HG02840 (cell line): ENCODE data around the gene ENTR1.
A peak's percentile ranks its signal among the peaks of the same experiment; 100 is the strongest.
"Not testable (repeated sequence)": the region's sequence is repeated elsewhere in the genome, so short reads cannot be mapped to it uniquely, and the experiment has no call there.

ENCODE experiments used
- ATAC-seq: cut with Tn5 transposase; IDR thresholded peaks from one replicate; pipeline ENCODE4 v1.9.1; 2021; ENCODE audit warnings: mild to moderate bottlenecking, moderate library complexity, moderate number of reproducible peaks; ENCODE audit not compliant: unreplicated experiment, low FRiP score

Gene ENTR1

DNA sequence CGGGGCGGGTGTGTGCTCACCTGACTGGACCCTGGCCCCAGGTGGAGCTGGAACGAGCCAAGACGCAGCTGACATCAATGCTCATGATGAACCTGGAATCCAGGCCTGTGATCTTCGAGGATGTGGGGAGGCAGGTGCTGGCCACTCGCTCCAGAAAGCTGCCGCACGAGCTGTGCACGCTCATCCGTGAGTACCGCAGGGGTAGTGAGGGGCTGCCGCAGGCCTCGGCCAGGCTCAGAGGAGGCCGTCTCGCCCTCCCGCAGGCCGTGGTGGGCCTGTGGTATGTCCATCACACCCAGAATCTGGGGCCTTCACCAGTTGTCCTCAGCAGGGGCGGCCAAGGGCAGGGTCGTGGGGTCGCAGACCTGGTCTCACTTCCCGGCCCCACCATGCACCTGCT, 11.4 kb upstream of the ENTR1 start:
- ATAC-seq, result no peak

DNA sequence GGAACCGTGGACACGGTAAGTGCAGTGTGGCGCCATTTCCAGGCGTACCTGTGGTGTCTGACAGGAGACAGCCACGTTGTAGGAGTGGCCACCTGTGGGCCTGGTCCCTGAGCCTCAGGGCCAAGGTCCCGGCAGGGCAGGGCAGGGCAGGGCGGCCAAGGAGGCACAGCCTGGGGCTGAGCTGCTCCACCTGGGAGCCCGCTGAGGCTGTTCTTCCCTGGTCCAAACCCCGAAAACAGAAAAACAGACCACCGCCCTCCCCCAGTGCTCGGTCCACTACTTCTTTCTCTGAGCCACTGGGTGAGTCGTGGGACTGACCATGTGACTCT, 8.6 kb upstream of the ENTR1 start:
- ATAC-seq, result no peak

DNA sequence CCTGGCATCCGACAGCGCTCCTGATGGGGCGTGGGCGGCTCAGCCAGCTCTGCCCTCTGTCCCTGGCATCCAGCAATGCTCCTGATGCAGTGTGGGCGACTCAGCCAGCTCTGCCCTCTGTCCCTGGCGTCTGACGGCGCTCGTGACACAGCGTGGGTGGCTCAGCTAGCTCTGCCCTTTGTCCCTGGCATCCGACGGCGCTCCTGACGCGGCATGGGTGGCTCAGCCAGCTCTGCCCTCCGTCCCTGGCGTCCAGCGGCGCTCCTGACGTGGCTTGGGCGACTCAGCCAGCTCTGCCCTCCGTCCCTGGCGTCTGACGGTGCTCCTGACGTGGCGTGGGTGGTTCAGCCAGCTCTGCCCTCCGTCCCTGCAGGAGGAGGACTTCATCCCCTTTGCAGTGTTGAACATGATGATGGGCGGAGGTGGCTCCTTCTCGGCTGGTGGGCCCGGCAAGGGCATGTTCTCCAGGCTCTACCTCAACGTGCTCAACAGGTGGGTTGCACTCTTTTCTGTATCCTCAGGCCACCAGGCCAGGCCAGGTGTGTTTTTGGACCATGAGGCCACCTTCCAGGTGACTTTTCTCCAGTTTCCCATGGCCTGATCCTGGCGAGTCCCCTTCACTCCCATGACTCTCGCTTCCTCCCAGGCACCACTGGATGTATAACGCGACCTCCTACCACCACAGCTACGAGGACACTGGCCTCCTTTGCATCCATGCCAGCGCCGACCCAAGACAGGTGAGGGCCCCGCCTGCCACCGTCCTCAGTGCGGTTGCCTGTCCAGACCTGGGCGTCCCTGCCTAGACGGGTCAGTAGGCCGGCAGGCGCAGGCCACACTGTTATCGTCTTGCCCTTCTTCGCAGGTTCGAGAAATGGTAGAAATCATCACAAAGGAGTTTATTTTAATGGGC, 8.0 kb upstream of the ENTR1 start:
- ATAC-seq, result no peak

DNA sequence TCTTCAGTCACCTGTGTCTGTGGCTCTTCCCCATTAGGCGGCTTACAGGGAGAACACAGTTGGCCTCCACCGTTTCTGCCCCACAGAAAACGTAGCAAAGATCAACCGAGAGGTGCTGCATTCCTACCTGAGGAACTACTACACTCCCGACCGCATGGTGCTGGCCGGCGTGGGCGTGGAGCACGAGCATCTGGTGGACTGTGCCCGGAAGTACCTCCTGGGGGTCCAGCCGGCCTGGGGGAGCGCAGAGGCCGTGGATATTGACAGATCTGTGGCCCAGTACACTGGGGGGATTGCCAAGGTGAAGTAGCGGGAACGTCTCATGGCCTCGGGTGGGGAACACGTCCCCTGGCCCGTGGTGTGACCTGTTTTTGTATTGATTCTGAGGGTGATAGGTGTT, 6.5 kb upstream of the ENTR1 start:
- no peak for ATAC-seq

DNA sequence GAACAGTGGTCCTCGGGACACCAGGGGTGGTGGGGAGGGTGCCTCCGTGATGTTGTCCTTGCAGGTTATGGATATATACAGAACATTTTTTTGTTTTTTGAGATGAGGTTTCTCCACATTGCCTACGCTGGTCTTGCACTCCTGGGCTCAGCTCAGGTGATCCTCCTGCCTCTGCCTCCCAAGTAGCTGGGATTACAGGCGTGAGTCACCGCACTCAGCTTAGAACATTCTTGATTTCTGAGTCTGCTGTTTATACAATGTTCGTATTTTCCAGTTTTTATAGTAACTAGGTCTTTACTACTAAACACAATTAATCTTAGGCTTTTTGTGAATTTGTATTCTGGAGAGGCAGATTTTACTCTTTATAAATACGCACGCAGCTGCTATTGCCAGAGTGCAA, 6.0 kb upstream of the ENTR1 start:
- no peak for ATAC-seq

DNA sequence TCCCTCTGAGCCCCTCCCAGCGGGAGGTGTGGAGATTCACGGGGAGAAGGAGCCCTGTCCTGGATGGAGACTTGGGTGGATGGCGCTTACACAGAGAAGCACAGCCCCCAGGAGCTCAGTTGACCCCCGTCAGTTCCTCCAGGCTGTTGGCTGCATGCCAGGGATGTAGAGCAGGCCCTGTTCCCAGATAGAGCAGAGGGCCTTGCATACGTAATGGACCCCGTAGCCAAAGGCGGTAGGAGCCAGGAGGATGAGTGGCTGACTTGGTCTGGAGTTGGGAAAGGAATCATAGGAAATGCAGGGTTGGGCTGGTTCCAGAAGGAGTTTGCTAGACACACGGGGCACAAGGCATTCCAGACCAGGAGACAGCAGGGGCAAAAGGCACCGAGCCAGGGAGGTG, 2.5 kb upstream of the ENTR1 start:
- ATAC-seq, result no peak

DNA sequence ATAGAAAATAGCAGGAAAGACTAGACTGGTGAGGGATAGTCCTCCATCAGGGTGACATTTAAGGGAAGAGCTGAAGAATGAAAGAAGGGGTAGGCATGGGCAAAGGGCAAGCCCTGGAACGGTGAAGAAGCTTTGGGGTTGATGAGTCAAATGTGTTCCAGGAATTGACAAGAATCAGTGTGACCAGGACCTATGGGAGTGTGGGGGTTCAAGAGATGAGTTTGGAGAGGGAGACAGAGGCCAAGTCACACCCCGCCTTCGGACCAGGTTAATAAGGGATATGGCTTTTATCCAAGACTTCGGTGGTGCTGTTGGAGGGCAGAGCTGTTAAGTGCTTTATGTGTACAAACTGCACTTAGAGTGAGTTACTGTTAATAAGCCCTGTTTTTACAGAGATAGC, 964 bp upstream of the ENTR1 start:
- no peak for ATAC-seq

DNA sequence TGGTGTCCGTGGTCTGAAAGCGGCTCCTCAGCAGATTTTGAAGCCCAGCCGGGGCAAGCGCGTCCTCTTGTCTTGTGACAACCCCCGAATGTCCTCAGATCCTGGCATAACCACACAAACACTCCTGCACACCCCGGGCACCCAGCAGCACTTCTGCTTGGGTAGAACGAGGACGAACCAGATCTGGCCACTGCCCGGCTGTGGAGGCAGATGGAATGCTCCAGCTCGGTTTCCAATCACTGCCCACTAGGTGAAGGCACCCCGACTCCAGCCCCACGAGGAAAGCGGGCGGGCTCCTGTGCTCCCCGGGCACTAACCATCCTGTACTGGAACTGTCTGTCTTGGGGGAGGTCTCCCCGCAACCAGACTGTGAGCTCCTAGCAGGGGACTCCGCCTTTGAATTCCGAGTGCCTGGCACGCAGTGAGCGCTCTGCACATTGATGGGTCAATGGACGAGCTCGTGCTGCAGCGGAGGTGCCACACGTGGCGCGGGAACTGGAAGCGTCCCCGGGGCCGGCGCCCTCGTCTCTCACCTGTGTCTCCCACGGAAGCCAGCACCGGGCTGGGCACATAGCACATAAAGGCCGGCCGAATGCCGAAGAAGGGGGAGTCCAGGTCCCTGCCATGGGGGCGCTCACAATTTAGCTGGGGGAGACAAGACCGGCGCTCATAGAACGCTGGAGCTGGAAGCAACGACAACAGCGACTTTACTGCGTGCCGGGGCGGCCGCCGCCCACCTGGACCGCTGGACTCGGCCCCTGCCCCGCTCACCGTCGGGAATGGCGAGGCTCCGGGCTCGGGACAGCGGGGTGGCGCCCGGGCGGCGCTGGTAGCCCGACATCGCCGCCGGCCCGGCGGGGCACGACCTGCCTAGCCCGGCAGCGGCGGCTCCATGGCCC, 608 bp downstream of the ENTR1 start:
- ATAC-seq, result peak; percentile 13

DNA sequence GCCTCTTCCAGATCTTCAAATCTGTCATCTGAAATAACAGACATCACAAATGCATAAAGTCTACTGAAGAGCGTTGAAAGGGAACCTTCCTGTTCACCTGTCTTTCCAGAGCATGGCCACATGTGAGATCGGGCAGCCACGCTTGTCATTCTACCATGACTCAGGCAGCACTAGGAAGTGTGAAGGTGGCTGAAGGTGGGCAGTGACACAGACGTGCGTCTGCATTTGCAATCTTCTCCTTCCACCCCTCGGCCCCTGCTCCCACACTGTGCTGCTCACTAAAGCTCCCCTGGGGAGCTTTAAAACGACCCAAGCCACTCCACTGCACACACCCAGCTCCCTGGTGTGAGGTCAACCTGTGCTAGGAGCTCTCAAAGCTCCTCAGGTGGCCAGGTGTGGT, 2.5 kb downstream of the ENTR1 start:
- ATAC-seq, result no peak

DNA sequence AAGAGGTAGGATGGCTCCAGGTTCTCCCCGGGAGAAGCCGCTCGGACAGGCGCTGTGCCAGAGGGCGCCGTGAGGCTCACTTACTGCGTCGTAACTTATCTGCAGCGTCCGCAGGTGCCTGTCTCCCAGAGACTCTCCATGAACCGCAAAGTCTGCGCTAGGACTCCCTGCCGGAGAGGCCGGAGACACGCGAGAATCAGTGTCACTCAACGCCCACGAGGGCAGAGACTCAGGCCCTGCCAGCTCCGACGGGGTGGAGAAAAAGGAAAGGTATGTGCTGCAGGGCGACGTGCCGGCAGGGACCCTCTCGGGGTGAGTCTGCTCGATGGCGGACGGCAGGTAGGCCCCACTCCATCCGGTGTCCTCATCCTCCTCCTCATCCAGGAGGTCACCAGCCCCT, 3.4 kb downstream of the ENTR1 start:
- not testable (repeated sequence) for ATAC-seq

DNA sequence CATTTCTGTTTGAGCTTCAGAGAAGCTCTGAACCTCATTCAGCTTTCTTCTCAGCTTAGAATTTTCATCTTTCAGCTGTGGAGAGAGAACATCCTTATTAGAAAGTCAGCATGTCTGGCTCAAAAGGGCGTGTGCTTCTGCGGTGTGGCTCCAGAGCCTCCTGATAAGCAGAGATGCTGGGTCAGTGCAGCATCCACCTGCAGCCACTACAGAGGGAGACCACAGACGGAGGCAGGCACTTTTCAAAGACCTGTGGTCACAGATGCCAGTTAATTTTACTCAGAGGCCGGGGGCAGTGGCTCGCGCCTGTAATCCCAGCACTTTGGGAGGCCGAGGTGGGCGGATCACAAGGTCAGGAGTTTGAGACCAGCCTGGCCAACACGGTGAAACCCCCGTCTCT, 4.5 kb downstream of the ENTR1 start:
- not testable (repeated sequence) for ATAC-seq

DNA sequence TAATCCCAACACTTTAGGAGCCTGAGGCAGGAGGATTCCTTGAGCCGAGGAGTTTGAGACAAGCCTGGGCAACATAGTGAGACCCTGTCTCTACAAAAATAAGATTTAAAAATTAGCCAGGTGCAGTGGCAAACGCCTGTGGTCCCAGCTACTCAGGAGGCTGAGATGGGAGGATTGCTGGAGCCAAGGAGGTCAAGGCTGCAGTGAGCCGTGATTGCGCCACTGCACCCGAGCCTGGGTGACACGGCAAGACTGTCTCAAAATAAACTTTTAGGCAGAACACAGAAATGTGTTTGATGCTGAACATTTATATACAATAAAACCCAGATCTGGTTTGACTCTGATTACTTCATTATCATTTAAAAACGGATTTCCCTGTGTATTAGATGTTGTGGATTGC, 4.9 kb downstream of the ENTR1 start:
- no peak for ATAC-seq

DNA sequence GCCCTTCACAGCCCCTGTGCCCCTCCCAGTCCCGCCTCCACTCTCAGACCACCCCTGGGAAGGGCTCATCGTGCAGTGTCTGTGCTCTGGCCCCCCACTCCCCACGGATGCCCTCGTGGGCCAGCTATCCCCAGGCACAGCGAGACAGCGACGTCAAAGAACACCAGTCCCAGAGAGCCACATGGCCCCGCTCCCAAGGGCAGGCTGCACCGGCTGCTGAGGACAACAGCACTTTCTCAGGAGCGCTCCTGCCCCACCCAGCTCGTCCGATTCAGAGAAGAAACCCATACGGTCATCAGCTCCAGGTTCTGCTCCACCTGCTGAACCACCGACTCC, 5.6 kb downstream of the ENTR1 start:
- ATAC-seq, result no peak

DNA sequence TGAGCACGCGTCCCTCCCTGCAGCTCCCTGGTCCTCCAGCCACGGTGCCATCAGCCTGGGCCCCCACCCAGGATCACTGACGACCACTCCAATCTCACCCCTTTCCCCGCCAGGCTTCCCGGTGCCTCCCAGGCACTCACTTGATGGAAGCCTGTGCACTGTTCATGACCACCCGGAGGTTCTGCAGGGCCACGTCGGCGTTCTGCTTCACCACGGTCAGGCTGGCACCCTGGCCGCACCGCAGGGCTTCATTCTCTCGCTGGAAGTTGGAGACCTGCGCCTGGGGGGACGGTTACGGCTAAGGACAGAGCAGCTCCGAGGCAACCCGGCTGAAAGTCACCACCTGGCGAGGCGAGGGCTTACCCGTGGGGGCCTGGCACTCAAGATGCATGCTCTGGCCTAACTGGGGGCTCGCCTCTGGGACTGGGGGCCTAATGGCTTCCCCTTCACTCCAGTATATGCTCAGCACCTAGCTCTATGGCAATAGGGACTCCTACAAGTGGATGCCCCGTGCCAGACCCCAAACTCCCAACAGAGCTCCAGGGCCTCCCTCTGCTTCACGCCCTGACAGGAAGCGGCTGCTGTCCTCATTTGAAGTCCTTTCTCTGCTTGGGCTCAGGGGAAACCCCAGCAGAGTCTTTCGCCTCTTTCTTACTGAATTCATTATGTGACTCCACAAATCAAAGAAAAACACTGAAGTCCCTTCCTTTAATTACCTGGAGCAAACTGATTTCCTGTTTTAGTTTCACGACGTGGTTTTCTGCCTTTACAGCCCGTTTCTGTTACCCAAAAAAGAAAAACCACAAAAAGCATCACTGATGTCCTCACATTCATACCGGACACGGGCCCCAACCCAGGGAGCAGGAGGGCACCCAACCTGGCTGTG, 6.3 kb downstream of the ENTR1 start:
- no peak for ATAC-seq

DNA sequence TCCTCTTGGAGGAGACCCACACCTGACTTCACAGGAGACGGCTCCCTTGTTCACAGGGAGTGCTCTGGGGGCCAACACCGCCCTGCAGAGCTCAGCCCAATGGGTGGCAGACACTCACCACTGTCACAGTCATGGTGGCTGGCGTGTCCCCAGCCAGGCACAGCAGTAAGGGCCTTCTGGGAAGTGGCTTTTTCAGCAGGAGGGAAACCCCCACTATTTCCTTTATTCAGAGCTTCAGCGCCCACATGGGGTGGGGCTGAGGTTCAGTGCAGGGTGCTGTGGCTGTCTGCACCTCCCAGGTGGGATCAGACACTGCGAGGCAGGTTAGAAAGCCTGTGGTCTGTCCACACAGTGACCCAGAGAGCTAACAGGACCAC, 6.9 kb downstream of the ENTR1 start:
- no peak for ATAC-seq

DNA sequence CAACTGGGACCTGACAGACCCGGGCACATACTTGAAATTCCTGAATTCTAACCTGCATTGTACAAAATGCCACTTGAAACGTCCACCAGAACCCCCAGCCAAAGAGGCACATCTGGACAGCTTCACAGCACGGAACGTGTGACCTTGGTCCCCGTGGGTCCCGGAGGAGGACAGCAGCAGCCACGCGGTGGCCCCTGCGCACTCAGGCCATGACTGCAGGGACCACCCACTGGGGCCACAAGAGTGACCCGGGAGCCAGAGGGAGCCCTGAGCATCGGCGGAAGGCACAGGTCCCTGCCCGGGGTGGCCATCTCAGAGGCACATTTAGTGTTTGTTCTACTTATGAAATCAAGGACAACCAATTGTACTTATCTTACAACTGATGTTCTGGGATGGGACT, 8.3 kb downstream of the ENTR1 start:
- ATAC-seq, result no peak

DNA sequence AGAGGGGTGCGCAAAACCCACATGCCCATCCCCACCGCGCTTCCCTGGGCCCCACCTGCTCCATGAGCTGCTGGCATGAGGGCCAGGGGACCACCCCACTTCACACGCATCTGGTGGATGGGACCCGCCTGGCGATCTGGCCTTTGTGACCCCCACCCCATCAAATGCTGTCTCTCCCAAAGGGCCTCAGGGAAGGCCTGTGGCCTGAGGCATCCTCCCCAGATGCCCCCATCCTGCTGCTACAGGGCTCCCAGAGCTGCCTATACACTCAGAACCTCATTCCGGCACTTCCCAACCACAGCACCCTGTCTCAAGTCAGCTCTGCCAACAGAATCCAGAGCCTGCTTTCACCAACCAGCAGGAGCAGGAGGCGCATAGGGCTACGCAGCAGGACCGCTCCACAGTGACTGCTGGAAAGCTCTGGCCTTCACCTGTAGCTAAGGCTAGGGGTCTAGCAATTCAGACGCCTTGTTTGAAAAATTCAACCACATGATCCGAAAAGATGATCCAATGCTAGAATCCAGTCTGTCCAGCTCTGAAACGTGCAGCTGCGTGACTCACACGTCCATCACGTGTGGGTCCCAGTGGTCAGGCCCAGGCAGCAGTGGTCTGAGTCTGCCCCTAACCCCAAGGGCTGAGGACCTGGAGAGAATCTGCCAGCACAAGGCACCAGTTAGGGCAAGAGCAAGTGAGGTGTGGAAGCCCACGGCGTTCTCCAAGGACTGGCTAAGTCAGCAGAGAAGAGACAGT, 9.1 kb downstream of the ENTR1 start:
- no peak for ATAC-seq

DNA sequence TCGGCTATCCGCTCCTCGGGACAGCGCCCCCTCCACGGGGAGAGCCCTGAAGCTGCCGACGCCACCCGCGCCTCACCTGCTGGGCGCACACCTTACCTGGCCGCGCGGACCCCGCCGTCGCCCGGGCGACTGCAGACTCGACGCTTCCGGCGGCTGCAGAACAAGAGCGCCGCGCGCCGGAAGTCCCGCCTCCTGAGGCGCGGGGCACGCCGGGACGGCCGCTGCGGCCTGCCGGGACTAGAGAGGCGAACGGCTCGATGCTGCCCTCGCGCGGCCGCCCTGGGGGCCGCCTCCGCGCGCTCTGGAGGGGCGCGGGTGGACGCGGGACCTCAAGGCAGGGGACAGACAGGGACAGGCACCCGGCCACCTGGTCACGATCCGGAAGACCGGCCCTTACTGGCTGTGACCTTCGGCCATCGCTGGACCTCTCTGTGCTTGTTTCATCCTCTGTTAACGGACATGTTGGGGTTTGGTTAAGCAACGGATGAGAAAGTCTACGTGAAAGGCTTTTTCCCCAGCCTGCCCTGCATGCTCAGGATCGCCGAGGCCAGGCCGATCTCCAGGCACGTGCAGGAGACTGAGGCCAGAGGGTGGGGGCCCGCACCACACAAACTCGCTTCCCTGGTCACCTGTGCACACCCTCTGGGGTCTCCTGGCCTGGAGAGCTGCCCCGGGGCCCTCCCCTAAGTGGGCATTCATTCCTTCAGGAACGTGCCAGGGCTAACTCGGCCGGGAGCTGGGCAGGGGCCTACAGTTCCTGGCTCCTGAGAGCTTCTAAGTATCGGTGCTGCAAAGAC, 10.2 kb downstream of the ENTR1 start, which contains the start of gene SNAPC4:
Gene SNAPC4 (minus strand): TSS at position 133 of the 797 bp plus-strand sequence. CDS start 1,742 bp downstream, outside the sequence.
- peak; percentile 64 for ATAC-seq
